Right atrium auricular region (tissue), 2 donors: ENCODE results near the gene CNOT4. TPM values are rescaled to one million over a fixed set of nuclear protein-coding genes. Genes with fewer than 3 reads are reported as not detected.
"Not testable (repeated sequence)": the region's sequence is repeated elsewhere in the genome, so short reads cannot be mapped to it uniquely, and the experiment has no call there.

Source experiments
- DNase-seq: peaks from one replicate; pipeline ENCODE4 v3.0.0-alpha.2; 2019; ENCODE audit warnings: low spot score
- H3K27ac ChIP-seq, 2 donors: fragments of 200-600 bp; sonication (generic); 1 replicate in 1 of 2; 2 replicates in 1 of 2; pipeline ENCODE4 v1.5.1; 2016 to 2019
- H3K27me3 ChIP-seq, 2 donors: fragments of 200-600 bp; sonication (generic); one replicate each; pipeline versions ENCODE4 v1.5.1 to v1.6.0; 2017 to 2019
- H3K36me3 ChIP-seq: fragments of 200-600 bp; sonication (generic); one replicate; pipeline ENCODE4 v1.5.1; 2016
- H3K4me1 ChIP-seq, 2 donors: fragments of 200-600 bp; sonication (generic); one replicate each; pipeline versions ENCODE4 v1.5.1 to v1.6.0; 2017 to 2019
- H3K4me3 ChIP-seq, 2 donors: fragments of 200-600 bp; sonication (generic); 1 replicate in 1 of 2; 2 replicates in 1 of 2; pipeline ENCODE4 v1.5.1; 2017 to 2019; ENCODE audit warnings: mild to moderate bottlenecking in 1 of 2, moderate library complexity in 1 of 2
- H3K9me3 ChIP-seq, 2 donors: fragments of 200-600 bp; sonication (generic); one replicate each; pipeline ENCODE4 v1.5.1; 2019
- CTCF ChIP-seq, 2 donors: fragments of 200-600 bp; sonication (generic); IDR thresholded peaks; one replicate each; pipeline ENCODE4 v1.5.1; 2019; ENCODE audit warnings: antibody characterized with exemption in 2 of 2
- total RNA-seq, 2 donors: library from RNA; depleted of rRNA; stranded (reverse); fragments of >200 nt; gene quantifications; one replicate each; pipeline ENCODE4 v1.1.0, GENCODE V29; 2016

The CNOT4 gene
- total RNA-seq, 2 donors from 2014 or later: 23.3 to 25.3 TPM

GRCh38 chr7:135353832-135354231, 156.1 kb downstream of the CNOT4 start:
- H3K36me3 ChIP-seq: no peaks in the 10 kb centered on the region
- no peaks in the 10 kb centered on the region for H3K27me3 ChIP-seq
- H3K4me3 ChIP-seq: no peak overlapping the region
- TF ChIP-seq CTCF (IDR thresholded peaks at IDR 0.05): no peak
- no peak overlapping the region for H3K27ac ChIP-seq
- H3K9me3 ChIP-seq: no peaks in the 10 kb centered on the region
- no peak for DNase-seq
- H3K4me1 ChIP-seq: no peaks in the 10 kb centered on the region

- H3K27me3 ChIP-seq: no peaks in the 10 kb centered on the region
- no peak overlapping the region for H3K4me3 ChIP-seq
- no peak overlapping the region for H3K27ac ChIP-seq
- DNase-seq: no peak
- H3K9me3 ChIP-seq: no peaks in the 10 kb centered on the region
- H3K4me1 ChIP-seq: no peaks in the 10 kb centered on the region
- no peaks in the 10 kb centered on the region for H3K36me3 ChIP-seq
- TF ChIP-seq CTCF (IDR thresholded peaks at IDR 0.05): no peak
Measured at GRCh38 chr7:135352285-135352684, 157.6 kb downstream of the CNOT4 start.

DNA sequence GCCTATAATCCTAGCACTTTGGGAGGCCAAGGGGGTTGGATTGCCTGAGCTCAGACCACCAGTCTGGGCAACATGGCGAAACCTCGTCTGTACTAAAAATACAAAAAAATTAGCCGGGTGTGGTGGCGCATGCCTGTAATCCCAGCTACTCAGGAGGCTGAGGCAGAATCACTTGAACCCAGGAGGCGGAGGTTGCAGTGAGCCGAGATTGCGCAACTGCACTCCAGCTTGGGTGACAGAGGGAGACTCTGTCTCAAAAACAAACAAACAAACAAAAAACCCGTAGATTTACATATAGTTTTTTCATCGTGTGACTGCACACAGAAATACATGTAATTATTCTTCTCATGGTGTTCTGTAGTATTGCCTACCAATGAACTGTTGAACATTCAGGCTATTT, 158.8 kb downstream of the CNOT4 start:
- not testable (repeated sequence) for H3K36me3 ChIP-seq, H3K27ac ChIP-seq, DNase-seq

DNA sequence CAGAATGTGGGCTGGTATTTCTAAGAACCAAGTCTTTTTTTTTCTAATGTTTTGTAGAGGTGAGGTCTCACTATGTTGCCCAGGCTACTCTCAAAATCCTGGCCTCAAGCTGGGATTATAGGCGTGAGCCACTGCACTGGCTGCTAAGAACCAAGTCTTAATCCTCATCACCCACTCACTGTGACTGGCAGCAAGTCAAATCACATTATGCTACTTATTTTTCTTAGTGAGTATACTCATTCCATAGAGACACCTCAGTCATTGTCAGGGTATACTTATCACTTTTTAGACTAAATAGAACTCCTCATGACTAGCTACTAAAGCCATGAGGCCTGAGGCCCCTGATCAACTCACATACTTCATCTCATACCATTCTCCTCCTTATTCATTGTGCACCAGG, 160.2 kb downstream of the CNOT4 start:
- DNase-seq: no peak
- Histone ChIP-seq H3K4me3 (no peak overlapping the region), H3K27me3 (no peaks in the 10 kb centered on the region), H3K27ac (no peak overlapping the region), H3K4me1 (no peaks in the 10 kb centered on the region), H3K9me3 (no peaks in the 10 kb centered on the region), H3K36me3 (no peaks in the 10 kb centered on the region)
- TF ChIP-seq CTCF (IDR thresholded peaks at IDR 0.05): no peak

More for the DNA sequence above, 158.8 kb downstream of the CNOT4 start:
- H3K4me3 ChIP-seq, H3K4me1 ChIP-seq, H3K9me3 ChIP-seq, H3K27me3 ChIP-seq: not testable (repeated sequence)

DNA sequence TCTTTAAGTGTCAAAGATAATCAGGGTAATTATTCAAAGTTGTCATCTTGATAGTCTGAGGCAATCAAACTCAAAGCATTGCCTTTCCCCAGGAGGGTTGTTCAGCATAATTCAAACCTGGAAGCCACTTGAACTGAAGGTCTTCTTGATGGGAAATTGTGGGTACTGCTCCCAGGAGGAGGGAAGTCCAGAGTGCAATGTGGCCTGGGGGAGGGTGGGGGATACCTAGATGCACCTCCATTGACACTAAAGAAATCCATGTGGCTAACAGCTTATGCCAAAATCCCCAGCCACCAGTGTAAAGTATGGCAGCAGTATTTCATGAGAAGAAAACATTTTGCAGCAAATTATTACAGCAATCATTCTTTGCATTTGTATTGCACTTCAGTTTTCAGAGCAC, 161.4 kb downstream of the CNOT4 start:
- Histone ChIP-seq H3K36me3 (no peaks in the 10 kb centered on the region), H3K4me3 (no peak overlapping the region), H3K27ac (no peak overlapping the region), H3K9me3 (no peaks in the 10 kb centered on the region), H3K27me3 (no peaks in the 10 kb centered on the region), H3K4me1 (no peaks in the 10 kb centered on the region)
- DNase-seq: no peak
- TF ChIP-seq CTCF (IDR thresholded peaks at IDR 0.05): no peak

DNA sequence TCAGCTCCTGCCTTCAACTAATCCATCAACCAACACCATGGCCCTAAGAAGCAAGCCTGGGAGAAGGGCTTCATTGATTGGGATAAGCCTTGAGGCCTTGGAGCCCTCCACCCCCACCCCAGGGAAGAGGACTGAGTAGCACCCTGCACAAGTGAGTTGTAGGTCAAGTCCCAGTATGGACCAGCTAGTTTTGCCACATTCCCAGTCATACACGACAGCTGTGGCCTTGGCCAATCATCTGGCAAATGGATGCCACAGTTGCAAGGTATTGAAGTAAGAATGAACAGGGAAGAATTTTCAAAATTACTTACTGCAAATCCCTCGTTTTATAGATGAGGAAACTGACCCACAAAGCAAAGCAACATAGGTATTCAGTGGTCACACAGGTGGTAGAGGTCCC, 166.5 kb downstream of the CNOT4 start:
- Histone ChIP-seq H3K27me3 (no peaks in the 10 kb centered on the region), H3K4me1 (peaks cover 0 to 6% of the 10 kb centered on the region in 2 donors), H3K27ac (peak overlapping the region in 1 of 2 donors; percentile 64), H3K4me3 (no peak overlapping the region), H3K9me3 (no peaks in the 10 kb centered on the region), H3K36me3 (no peaks in the 10 kb centered on the region)
- TF ChIP-seq CTCF (IDR thresholded peaks at IDR 0.05): no peak
- no peak for DNase-seq
